ENCODE results near the gene CCDC80. TPM values are rescaled to one million over a fixed set of nuclear protein-coding genes. Genes with fewer than 3 reads are reported as not detected.

The CCDC80 gene
- total RNA-seq (2014; rRNA removed; shearing (Covaris generic)): 2.3 and 4.4 TPM in 2 replicates

DNA sequence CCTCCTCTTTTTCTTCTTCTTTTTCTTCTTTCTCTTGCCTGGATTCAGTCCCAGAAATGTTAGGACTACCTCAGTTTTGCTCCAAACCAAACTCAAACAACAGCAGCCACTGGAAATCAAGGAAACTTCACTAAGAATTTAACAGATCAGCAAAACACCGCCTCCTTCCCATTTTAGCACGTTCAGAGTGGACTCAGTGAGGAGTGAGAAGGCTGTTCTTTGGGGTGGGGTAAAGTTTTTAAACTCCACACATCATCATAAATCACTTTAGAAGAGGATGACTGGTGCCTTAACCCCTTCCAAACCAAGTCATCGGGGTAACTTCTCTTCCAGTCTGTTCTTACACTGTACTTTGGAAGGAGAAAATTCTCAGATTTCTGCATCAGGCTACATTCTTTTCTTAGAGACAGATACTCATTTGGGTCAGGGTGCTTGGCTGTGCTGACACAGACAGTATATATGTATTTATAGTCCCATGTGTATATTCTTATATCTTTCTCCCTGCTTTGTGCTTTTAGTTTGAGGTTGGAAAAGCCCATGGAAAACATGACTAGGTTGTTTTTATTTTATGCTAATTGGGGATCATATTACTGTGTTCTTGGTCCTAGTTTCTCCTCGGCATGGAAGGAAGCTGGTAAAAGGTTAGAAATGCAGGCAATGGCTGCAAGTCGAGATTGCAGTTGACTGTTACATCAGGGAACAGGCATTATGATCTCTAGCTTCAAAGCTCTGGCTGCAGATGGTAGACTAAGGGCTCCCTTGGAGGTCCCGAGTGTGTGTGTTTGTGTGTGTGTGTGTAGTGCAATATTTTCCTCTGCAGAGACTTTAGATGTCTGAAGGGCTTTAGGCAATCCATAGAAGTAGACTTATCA, at the start of gene CCDC80:
TSS of gene CCDC80 (minus strand) at position 214 of the 872 bp plus-strand sequence. CDS start 1,238 bp downstream, outside the sequence.
- in situ Hi-C loops (cut with HindIII; ENCODE audit: low sequenced_read_pairs): no loop called here
- DNase-seq (ENCODE audit: low spot score): peak; percentile 35

DNA sequence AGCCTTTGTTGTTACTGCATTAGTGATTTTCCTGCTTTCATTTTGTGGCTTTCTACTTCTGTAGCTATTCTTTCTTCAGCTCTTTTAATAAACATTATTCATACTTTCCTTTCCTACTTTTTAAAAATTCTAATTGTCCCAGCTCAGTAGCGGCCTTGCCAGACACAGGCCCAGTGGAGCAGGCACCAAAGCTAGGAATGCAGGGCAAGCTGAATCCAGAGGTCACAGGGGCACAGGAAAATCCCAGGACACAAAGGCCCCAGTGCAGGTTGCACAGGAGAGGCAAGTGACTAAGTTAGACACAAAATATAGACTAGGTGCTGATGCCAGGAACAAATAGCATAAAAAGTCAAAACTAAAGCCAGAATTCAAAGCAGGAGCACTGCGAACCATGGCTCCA, 49.0 kb upstream of the CCDC80 start:
- DNase-seq (ENCODE audit: low spot score): no peak
- in situ Hi-C loops (cut with HindIII; ENCODE audit: low sequenced_read_pairs): no loop called here

DNA sequence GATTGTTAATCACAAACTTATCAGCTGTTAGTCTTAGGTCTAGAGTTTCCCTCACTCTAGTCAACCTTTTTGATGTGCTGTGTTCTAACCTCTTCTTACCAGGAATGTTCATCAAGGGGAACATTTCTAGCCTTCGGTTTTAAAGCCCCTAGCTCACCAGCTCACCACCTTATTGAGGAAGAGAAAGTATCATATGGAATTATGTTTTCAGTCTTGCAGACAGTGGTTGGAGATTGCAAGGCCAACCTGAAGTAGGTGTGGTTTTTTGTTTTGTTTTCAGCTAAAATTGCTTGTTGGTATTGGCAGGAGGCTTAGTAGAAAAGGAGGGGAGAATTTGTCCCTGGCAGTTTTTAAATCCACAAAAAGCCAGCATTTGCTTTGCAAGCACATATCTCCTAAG, 48.4 kb upstream of the CCDC80 start:
- no peak for DNase-seq (ENCODE audit: low spot score)
- in situ Hi-C loops (cut with HindIII; ENCODE audit: low sequenced_read_pairs): no loop called here

- no peak for DNase-seq (ENCODE audit: low spot score)
- in situ Hi-C loops (cut with HindIII; ENCODE audit: low sequenced_read_pairs): no loop called here
Measured at GRCh38 chr3:112688819-112689218, 47.9 kb upstream of the CCDC80 start.

DNA sequence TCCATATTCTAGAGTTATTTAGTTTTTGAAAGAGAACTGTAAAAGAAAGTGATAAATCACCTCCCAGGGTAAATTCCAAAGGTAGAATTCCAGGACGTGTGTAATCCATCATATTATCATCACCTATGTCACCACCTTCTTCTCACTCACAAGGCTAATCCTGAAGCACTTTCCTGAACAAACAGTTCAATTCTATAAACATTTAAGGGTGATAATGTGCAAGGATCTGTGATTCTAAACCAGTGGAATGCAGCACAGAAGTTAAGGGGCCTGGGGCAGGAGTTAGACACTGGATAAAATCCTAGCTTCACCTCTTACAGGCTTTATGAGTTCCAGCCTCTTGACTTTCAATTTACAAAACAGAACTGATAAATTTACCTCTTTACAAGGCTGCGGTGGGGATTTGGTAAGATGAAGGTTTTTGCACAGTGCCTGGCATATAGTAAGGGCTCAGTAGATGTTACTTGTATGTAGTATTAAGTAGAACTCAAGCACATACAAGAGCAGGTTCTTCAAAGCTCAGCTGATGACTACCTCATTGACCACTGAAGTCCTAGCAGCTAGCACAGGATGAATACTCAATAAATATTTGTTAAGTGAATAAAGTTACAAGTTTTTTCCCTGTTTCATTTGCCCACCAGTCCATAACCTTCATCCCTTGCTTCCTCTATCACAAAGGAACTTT, 47.3 kb upstream of the CCDC80 start:
- in situ Hi-C loops (cut with HindIII; ENCODE audit: low sequenced_read_pairs): no loop called here
- DNase-seq (ENCODE audit: low spot score): no peak

DNA sequence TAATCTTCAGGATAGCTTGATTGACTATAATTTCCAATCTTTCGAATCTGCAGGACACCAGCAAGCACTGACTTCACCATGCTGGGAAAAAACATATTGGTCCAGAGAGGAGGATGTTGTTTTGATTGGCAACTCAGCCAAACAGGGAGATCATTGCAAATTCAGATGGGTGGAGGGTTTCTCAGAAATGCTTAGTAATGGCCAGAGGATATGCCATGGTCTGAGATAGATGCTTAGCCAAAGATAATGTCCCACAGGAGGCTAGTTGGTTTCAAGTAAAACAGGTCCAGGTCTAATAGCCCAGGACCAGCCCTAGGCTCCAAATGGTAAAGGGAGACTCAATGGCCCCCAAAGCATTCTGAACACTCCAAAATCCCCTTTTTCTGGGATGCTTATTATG, 46.7 kb upstream of the CCDC80 start:
- no peak for DNase-seq (ENCODE audit: low spot score)
- in situ Hi-C loops (cut with HindIII; ENCODE audit: low sequenced_read_pairs): no loop called here

DNA sequence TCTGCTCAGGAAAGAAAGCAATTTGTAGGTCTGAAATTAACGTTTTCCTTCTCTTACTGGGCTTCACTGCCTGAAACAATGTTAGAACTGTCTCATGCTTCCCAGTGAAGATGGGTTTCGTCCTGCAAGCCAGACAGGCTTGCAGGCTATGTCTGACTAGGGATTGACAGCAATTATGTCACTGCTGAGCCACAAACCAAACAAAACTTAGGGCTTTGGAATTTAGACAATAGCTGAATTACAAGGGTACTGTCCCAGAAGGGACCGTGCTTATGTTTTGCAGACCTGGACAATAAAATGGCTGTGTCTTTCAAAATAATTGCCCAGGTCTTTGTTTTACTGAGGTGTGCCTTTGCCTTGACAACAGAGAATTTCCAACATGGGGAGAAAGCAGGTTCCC, 46.3 kb upstream of the CCDC80 start:
- in situ Hi-C loops (cut with HindIII; ENCODE audit: low sequenced_read_pairs): no loop called here
- DNase-seq (ENCODE audit: low spot score): no peak

DNA sequence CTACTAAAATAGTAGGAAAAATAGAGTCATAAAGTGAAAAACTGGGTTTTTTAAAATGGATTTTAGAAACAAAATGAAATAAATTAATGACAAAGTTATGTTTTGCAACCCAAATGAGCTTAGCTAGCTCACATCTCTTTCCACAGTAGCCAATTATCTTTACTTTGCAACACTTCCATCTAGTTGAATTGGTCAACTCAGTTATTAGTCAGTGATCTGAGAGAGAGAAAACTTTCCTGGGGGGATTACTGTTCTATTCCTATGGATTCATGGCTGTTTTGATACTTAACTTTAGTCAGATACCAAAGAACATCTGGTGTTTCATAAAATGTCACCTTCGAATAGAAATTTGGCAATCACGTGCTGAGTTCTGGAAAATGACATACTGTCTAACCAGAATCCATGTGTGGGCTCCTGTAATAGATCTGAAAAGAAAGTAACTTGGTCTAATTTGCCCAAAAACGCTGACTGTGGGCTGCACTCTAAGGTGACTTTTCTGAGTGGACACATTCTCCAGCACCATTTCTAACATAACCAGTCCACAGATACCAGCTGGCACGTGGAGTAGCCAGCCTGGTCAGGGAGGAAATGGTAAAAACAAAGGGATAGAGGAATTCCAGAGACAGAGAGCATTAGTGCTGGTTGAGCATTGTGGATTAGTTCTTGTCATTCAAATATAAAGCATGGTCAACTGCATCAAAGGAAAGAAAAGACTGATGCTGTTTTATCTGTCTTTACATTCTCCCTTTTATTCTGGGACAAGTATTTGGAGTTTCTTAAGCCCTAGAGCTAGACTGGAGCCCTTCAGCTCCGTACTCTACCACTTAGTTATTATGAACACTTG, 45.2 kb upstream of the CCDC80 start:
- in situ Hi-C loops (cut with HindIII; ENCODE audit: low sequenced_read_pairs): no loop called here
- DNase-seq (ENCODE audit: low spot score): no peak

GRCh38 chr3:112685420-112685819, 44.5 kb upstream of the CCDC80 start:
- in situ Hi-C loops (cut with HindIII; ENCODE audit: low sequenced_read_pairs): no loop called here

DNA sequence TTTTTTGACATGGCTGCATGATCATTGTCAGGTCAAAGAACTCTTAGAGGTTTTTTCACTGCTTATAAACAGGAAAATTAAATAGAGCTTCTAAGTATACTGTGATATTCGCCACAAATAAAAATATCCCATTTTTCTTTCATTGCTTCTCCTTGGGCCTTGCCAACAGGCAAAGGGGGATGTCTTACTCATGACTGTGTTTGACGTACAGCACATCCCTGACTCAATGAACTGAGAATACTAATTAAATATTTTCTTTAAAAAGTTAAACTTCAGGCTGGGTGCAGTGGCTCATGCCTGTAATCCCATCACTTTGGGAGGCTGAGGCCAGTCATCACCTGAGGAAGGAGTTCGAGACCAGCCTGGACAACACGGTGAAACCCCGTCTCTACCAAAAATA, 41.4 kb upstream of the CCDC80 start:
- in situ Hi-C loops (cut with HindIII; ENCODE audit: low sequenced_read_pairs): no loop called here
- DNase-seq (ENCODE audit: low spot score): no peak

More at GRCh38 chr3:112685420-112685819, 44.5 kb upstream of the CCDC80 start:
- DNase-seq (ENCODE audit: low spot score): no peak

GRCh38 chr3:112681822-112682325, 40.9 kb upstream of the CCDC80 start:
- DNase-seq (ENCODE audit: low spot score): no peak
- in situ Hi-C loops (cut with HindIII; ENCODE audit: low sequenced_read_pairs): no loop called here

DNA sequence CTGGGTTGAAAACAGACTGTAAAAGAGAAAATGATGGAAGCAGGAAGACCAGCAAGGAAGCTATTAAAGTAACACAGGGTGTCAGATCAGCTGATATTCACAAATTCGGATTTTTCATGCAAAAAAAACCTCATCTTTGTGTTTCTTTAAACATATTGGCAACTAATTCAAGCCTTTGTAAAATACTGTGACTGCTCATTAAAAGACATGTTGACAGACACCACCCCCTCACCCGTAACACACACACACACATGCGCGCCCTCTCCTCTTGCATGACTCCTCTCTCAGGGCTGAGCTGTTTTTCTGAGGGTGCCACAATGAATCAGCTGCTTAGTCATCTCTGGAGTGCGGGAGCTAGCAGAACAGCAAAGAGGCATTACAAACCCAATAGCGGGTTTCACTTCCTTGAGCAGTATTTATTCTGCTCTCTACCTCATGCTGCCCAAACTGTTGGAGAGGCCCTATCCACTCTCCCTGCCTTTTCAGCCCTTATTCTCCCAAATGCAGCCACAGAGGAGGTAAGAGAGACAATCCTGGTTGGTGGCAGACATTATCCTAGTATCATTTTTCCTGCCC, 35.8 kb upstream of the CCDC80 start:
- in situ Hi-C loops (cut with HindIII; ENCODE audit: low sequenced_read_pairs): no loop called here
- no peak for DNase-seq (ENCODE audit: low spot score)

DNA sequence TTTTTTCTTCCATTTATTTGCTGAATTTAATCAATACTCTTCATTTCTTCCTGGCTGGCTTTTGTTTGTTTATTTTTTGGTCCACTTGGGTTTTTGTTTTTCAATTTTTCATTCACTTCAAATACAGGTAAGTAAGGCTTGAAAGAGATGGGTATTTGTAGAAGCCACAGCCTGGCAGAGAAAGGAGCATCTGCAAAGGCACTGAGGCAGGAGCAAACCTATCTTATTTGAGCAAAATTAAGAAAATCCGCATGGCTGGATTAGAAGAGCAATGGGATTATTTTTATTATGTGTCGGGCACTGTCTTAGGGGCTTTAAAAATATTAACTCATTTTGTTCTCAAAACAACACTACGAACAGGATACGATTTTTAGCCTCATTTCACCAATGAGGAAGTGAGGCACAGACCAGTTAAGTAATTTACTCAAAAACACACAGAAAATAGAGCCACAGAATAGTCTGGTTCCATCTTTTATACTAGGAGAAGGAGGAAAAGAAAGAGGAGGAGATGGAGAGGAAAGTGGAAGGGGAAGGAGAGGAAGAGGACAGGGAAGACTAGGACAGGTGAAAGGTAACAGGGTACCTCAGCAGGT, 35.1 kb upstream of the CCDC80 start:
- no peak for DNase-seq (ENCODE audit: low spot score)
- in situ Hi-C loops (cut with HindIII; ENCODE audit: low sequenced_read_pairs): no loop called here

GRCh38 chr3:112675349-112675748, 34.4 kb upstream of the CCDC80 start:
- DNase-seq (ENCODE audit: low spot score): no peak
- in situ Hi-C loops (cut with HindIII; ENCODE audit: low sequenced_read_pairs): no loop called here

DNA sequence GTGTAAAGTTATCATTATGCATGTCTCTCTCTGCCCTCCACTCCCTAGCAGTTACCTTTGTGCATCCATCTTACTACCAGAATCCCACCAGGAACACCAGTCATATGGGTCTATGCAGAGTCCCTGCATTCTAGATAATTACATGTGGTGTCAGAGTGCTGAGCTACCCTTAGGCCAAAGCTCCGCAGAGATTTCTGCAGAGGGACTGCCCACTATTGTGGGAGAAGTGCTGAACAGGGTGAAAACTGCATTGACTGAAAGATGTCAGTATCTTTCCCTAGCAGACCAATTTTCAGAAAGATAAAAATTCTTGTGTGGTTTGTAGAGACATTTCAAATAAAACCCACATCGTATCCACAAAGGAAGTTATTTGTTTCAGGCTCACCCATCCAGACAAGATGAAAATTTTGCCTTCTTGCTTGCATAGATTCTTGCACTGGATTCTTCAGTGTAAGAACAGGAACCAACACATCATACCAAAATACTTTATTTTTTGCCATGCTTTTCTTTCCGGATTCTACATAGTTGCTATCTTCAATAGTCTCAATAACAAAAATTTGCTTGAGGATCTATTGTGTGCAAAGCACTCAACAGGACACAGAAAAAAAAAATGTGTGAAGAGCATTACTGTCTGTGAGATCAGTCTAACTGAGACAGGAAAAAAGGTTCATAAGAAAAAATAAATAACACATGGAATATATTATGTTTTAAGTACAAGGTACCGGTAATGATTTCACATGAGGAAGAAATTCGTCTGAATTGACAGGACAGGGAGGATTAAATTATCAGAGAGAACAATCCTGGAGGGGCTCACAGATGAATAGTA, 32.0 kb upstream of the CCDC80 start:
- in situ Hi-C loops (cut with HindIII; ENCODE audit: low sequenced_read_pairs): no loop called here

DNA sequence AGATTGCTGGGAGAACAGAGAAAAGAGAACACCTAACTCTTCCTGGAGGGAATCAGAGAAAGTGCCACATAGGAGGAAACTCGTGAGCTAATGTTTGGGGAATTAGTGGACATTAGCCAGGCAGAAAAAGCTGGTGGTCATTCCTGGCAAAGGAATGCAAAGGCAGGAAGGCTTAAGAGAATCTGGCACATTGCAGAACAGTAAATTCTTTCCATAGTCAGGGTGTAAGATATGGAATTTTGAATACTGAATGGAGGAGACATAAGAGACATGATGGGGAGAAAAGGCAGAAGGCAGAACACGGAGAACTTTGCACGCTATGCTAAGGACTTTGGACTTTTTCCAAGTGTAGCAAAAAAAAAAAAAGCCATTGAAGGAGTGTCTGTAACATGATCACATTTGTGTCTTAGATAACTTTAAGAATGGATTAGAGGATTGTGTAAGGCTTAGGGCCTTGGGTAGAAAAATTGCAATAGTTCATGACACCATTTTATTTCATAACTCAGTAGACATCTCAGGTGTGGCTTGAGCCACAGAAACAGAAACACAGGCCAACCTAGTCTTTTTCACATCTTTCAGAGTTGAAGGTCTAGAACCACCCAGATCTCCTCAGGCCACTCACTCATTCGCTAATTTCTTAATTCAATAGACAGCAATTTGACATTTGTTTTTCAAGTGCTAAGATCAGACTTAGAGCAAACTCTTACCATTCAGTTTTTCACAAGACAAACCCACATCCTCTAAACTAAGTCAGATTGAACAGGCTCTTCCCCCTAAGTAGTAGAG, 31.2 kb upstream of the CCDC80 start:
- DNase-seq (ENCODE audit: low spot score): no peak
- in situ Hi-C loops (cut with HindIII; ENCODE audit: low sequenced_read_pairs): no loop called here

More for the DNA sequence above, 32.0 kb upstream of the CCDC80 start:
- no peak for DNase-seq (ENCODE audit: low spot score)

DNA sequence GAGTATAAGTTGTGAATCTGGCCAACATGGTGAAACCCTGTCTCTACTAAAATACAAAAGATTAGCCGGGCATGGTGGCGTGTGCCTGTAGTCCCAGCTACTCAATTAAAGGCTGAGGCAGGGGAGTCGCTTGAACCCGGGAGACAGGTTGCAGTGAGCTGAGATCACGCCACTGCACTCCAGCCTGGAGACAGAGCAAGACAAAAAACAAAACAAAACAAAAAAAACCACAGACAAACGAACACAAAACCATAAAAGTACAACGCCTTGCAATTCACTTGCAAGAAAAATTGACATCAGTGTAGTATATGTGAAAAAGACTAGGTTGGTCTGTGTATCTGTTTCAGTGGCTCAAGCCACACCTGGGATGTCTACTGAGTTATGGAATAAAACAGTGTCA, 29.9 kb upstream of the CCDC80 start:
- in situ Hi-C loops (cut with HindIII; ENCODE audit: low sequenced_read_pairs): no loop called here
- DNase-seq (ENCODE audit: low spot score): no peak
